Sigmoid colon (tissue), 4 donors: ENCODE data around the gene SDK1.
A peak's percentile ranks its signal among the peaks of the same experiment; 100 is the strongest.

ENCODE experiments used
- EP300 ChIP-seq, 4 donors: sonication (generic); formaldehyde crosslinking; IDR thresholded peaks; one replicate each; pipeline ENCODE4 v1.6.1; 2017; ENCODE audit warnings: antibody characterized with exemption in 4 of 4
- POLR2A ChIP-seq, 2 donors: fragments of 450-650 bp; IDR thresholded peaks; one replicate each; pipeline ENCODE4 v1.6.1; 2016; ENCODE audit warnings: antibody characterized with exemption in 2 of 2, mild to moderate bottlenecking in 2 of 2, moderate library complexity in 2 of 2
- POLR2AphosphoS5 ChIP-seq, 4 donors: sonication (generic); formaldehyde crosslinking; IDR thresholded peaks; one replicate each; pipeline ENCODE4 v1.6.1; 2017; ENCODE audit warnings: antibody characterized with exemption in 4 of 4
- TF ChIP-seq, protein P1 (sequence below), 4 experiments: fragments of 450-650 bp in 3 of 4; fragments of 200-600 bp in 1 of 4; IDR thresholded peaks; one replicate each; pipeline ENCODE4 v1.5.1; 2016 to 2019; ENCODE audit warnings: antibody characterized with exemption in 4 of 4, mild to moderate bottlenecking in 3 of 4, moderate library complexity in 2 of 4

DNA sequence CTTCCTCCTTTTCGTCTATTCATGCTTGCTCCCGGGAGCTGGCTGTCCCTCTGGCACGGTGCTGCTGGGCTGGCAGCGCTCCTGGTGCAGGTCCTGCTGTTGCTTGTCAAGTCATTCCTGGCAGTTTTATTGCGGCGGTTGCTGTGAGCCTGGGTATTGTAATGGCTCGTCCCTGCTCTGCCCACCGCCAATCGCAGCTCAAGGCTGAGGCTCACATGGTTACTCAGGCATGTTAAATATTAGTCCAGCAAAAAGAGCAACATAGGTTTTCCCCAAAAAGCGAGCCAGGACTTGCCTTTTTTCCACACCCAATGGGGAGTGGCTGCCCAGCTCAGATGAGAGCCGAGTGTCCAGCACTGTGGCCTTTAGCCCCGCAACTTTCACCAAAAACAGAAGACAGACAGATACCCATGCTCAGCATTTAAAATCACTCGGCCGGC is 888.1 kb downstream of the SDK1 start:
- TF ChIP-seq POLR2AphosphoS5 (IDR thresholded peaks at IDR 0.05) (peak; percentile 95 to 98 (median 96)), POLR2A (IDR thresholded peaks at IDR 0.05) (no peak), EP300 (IDR thresholded peaks at IDR 0.05) (peak in 3 of 4 donors; percentile 71 to 88 (median 86))
- TF ChIP-seq, protein P1, sequence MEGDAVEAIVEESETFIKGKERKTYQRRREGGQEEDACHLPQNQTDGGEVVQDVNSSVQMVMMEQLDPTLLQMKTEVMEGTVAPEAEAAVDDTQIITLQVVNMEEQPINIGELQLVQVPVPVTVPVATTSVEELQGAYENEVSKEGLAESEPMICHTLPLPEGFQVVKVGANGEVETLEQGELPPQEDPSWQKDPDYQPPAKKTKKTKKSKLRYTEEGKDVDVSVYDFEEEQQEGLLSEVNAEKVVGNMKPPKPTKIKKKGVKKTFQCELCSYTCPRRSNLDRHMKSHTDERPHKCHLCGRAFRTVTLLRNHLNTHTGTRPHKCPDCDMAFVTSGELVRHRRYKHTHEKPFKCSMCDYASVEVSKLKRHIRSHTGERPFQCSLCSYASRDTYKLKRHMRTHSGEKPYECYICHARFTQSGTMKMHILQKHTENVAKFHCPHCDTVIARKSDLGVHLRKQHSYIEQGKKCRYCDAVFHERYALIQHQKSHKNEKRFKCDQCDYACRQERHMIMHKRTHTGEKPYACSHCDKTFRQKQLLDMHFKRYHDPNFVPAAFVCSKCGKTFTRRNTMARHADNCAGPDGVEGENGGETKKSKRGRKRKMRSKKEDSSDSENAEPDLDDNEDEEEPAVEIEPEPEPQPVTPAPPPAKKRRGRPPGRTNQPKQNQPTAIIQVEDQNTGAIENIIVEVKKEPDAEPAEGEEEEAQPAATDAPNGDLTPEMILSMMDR (IDR thresholded peaks at IDR 0.05), result no peak
